H1 (cell line): ENCODE results near the gene PRMT9. TPM values are rescaled to one million over a fixed set of nuclear protein-coding genes. Genes with fewer than 3 reads are reported as not detected.

Experiments used
- CTCF ChIA-PET: fragments of 300-600 bp; sonication (Branson Sonifier 250); formaldehyde crosslinking; loops from one replicate; lab custom pipeline; 2021; ENCODE audit not compliant: partially characterized antibody; lab: Charles Lee
- POLR2A ChIA-PET: fragments of 300-600 bp; sonication (Branson Sonifier 250); formaldehyde crosslinking; loops from one replicate; lab custom pipeline; 2021; ENCODE audit warnings: inconsistent platforms; ENCODE audit not compliant: partially characterized antibody; lab: Charles Lee
- DNase-seq, 2 experiments: peaks; one replicate each; pipeline versions ENCODE4 v3.0.0 to v3.0.0-alpha.2; 2010 to 2022; ENCODE audit warnings: low spot score in 2 of 2, low read depth in 1 of 2, mixed read lengths in 1 of 2
- FAIRE-seq: peaks from 2 replicates; lab custom pipeline; 2011; peaks lifted over from hg19 to GRCh38; lab: Jason Lieb, UNC
- H2AFZ ChIP-seq: 2 replicates; pipeline ENCODE4 v1.8.1; 2012; ENCODE audit warnings: low read length, inconsistent platforms
- H2AK5ac ChIP-seq: 2 replicates; pipeline ENCODE4 v1.6.1; 2013; ENCODE audit warnings: low read depth, low read length
- H2BK120ac ChIP-seq: replicated peaks from 2 replicates; pipeline ENCODE3; 2013; ENCODE audit warnings: low read depth, low read length, inconsistent platforms
- H2BK12ac ChIP-seq: 2 replicates; pipeline ENCODE4 v1.6.1; 2013; ENCODE audit warnings: low read depth, low read length
- H2BK15ac ChIP-seq: 2 replicates; pipeline ENCODE4 v1.6.1; 2013; ENCODE audit warnings: low read length
- H2BK20ac ChIP-seq: 2 replicates; pipeline ENCODE4 v1.6.1; 2013; ENCODE audit warnings: low read length
- H2BK5ac ChIP-seq: 2 replicates; pipeline ENCODE4 v1.6.1; 2013; ENCODE audit warnings: low read depth, low read length
- H3K14ac ChIP-seq: 2 replicates; pipeline ENCODE4 v1.6.1; 2013; ENCODE audit warnings: inconsistent platforms; ENCODE audit not compliant: insufficient read length
- H3K18ac ChIP-seq: 2 replicates; pipeline ENCODE4 v1.6.1; 2013; ENCODE audit warnings: low read length; ENCODE audit errors: extremely low read depth
- H3K23ac ChIP-seq: 2 replicates; pipeline ENCODE4 v1.6.1; 2013; ENCODE audit warnings: inconsistent platforms; ENCODE audit not compliant: insufficient read length
- H3K23me2 ChIP-seq: 2 replicates; pipeline ENCODE4 v1.6.1; 2013; ENCODE audit warnings: low read depth, low read length
- H3K27ac ChIP-seq: 2 replicates; pipeline ENCODE4 v1.6.1; 2011; ENCODE audit warnings: low read depth, low read length, inconsistent platforms
- H3K27me3 ChIP-seq, 4 experiments: replicated peaks in 1 of 4; 1 replicate in 1 of 4; 2 replicates in 3 of 4; pipeline versions ENCODE4 v1.6.1 to v1.8.1; 2011 to 2013; ENCODE audit warnings: low read length in 3 of 4, mild to moderate bottlenecking in 3 of 4, inconsistent platforms in 2 of 4, mixed read lengths in 2 of 4, moderate library complexity in 1 of 4; ENCODE audit not compliant: control insufficient read depth in 3 of 4, insufficient read depth in 3 of 4; ENCODE audit errors: extremely low read depth in 1 of 4
- H3K36me3 ChIP-seq, 4 experiments: 2 replicates each; pipeline versions ENCODE4 v1.6.1 to v1.8.1; 2011 to 2013; ENCODE audit warnings: mild to moderate bottlenecking in 4 of 4, low read length in 3 of 4, moderate library complexity in 2 of 4, control low read depth in 1 of 4, inconsistent platforms in 1 of 4; ENCODE audit not compliant: insufficient read depth in 4 of 4, control insufficient read depth in 2 of 4
- H3K4ac ChIP-seq: replicated peaks from 2 replicates; pipeline ENCODE3; 2013; ENCODE audit warnings: low read length, low read depth, mixed read lengths, inconsistent platforms; ENCODE audit not compliant: insufficient read length
- H3K4me1 ChIP-seq, 4 experiments: replicated peaks in 1 of 4; 1 replicate in 1 of 4; 2 replicates in 3 of 4; pipeline versions ENCODE4 v1.6.1 to v1.8.1; 2011 to 2013; ENCODE audit warnings: low read length in 3 of 4, inconsistent platforms in 2 of 4, mixed read lengths in 1 of 4; ENCODE audit not compliant: insufficient read depth in 4 of 4, control insufficient read depth in 3 of 4
- H3K4me2 ChIP-seq, 2 experiments: 2 replicates each; pipeline versions ENCODE4 v1.6.1 to v1.8.1; 2011 to 2013; ENCODE audit warnings: low read depth in 2 of 2, low read length in 2 of 2, control low read depth in 1 of 2, inconsistent platforms in 1 of 2, mild to moderate bottlenecking in 1 of 2; ENCODE audit not compliant: insufficient read depth in 1 of 2
- H3K4me3 ChIP-seq, 4 experiments: fragments of 200-600, 300-600 bp in 1 of 4; sonication (generic), shearing (Covaris generic), sonication (Bioruptor Twin) in 1 of 4; 2 replicates each; pipeline versions ENCODE4 v1.5.1 to v1.8.1; 2011 to 2016; ENCODE audit warnings: low read length in 4 of 4, low read depth in 3 of 4, control low read depth in 2 of 4, inconsistent platforms in 2 of 4, mild to moderate bottlenecking in 2 of 4, mixed read lengths in 1 of 4, moderate library complexity in 1 of 4; ENCODE audit not compliant: insufficient read depth in 2 of 4; ENCODE audit errors: extremely low read depth in 1 of 4
- H3K56ac ChIP-seq: replicated peaks from 2 replicates; pipeline ENCODE3; 2013; ENCODE audit warnings: low read depth, mild to moderate bottlenecking, mixed read lengths, low read length, inconsistent platforms; ENCODE audit not compliant: insufficient read length
- H3K79me1 ChIP-seq: 2 replicates; pipeline ENCODE4 v1.6.1; 2013; ENCODE audit warnings: low read depth, low read length, control low read depth
- H3K79me2 ChIP-seq, 2 experiments: 2 replicates each; pipeline versions ENCODE4 v1.6.1 to v1.8.1; 2012 to 2013; ENCODE audit warnings: low read length in 2 of 2, mild to moderate bottlenecking in 2 of 2, inconsistent platforms in 1 of 2; ENCODE audit not compliant: insufficient read depth in 2 of 2, control insufficient read depth in 1 of 2
- H3K9ac ChIP-seq, 4 experiments: replicated peaks in 1 of 4; 1 replicate in 1 of 4; 2 replicates in 3 of 4; pipeline versions ENCODE4 v1.6.1 to v1.8.1; 2011 to 2013; ENCODE audit warnings: low read depth in 3 of 4, low read length in 3 of 4, control low read depth in 2 of 4, mild to moderate bottlenecking in 2 of 4, moderate library complexity in 2 of 4, inconsistent platforms in 1 of 4; ENCODE audit errors: extremely low read depth in 1 of 4
- H3K9me3 ChIP-seq, 2 experiments: 2 replicates each; pipeline versions ENCODE4 v1.6.1 to v1.8.1; 2012 to 2013; ENCODE audit warnings: mild to moderate bottlenecking in 2 of 2, moderate library complexity in 2 of 2, control low read depth in 1 of 2, inconsistent platforms in 1 of 2, low read depth in 1 of 2, low read length in 1 of 2, mixed read lengths in 1 of 2; ENCODE audit not compliant: insufficient read depth in 2 of 2
- H4K20me1 ChIP-seq, 2 experiments: replicated peaks in 1 of 2; 2 replicates each; pipeline versions ENCODE3 to v1.8.1; 2011 to 2013; ENCODE audit warnings: inconsistent platforms in 2 of 2, low read length in 2 of 2, mild to moderate bottlenecking in 1 of 2; ENCODE audit not compliant: insufficient read depth in 2 of 2, control insufficient read depth in 1 of 2
- H4K5ac ChIP-seq: 2 replicates; pipeline ENCODE4 v1.6.1; 2013; ENCODE audit warnings: low read length, low read depth, mixed read lengths, inconsistent platforms; ENCODE audit not compliant: insufficient read length
- H4K8ac ChIP-seq: 2 replicates; pipeline ENCODE4 v1.8.0; 2013; ENCODE audit warnings: mild to moderate bottlenecking, moderate library complexity, low read length, inconsistent platforms; ENCODE audit not compliant: insufficient read depth; ENCODE audit errors: extremely low read depth
- H4K91ac ChIP-seq: replicated peaks from 2 replicates; pipeline ENCODE3; 2013; ENCODE audit warnings: low read length, mixed read lengths, inconsistent platforms; ENCODE audit not compliant: insufficient read length
- BCL11A ChIP-seq, 2 experiments: IDR thresholded peaks; one replicate each; pipeline ENCODE4 v1.6.1; 2011; ENCODE audit warnings: low read depth in 2 of 2, low read length in 2 of 2, mild to moderate bottlenecking in 2 of 2
- CBX5 ChIP-seq: fragments of 300-800, 300-1000 bp; sonication (generic); IDR thresholded peaks from 2 replicates; pipeline ENCODE4 v1.7.1; 2016; ENCODE audit warnings: antibody characterized with exemption, low read length, low read depth
- CTBP2 ChIP-seq: IDR thresholded peaks from 2 replicates; pipeline ENCODE4 v1.7.0; 2011; ENCODE audit warnings: borderline replicate concordance, mild to moderate bottlenecking, moderate library complexity, mixed read lengths, low read length; ENCODE audit not compliant: insufficient read depth, insufficient read length
- POLR2A ChIP-seq, 2 experiments: IDR thresholded peaks; 1 replicate in 1 of 2; 2 replicates in 1 of 2; pipeline ENCODE4 v1.6.1; 2011; ENCODE audit warnings: low read depth in 2 of 2, low read length in 2 of 2, mild to moderate bottlenecking in 2 of 2; ENCODE audit errors: control extremely low read depth in 1 of 2
- POLR2AphosphoS5 ChIP-seq: IDR thresholded peaks from 2 replicates; pipeline ENCODE4 v1.6.1; 2011; ENCODE audit warnings: low read depth, low read length
- RXRA ChIP-seq: IDR thresholded peaks from 2 replicates; pipeline ENCODE4 v1.6.1; 2011; ENCODE audit warnings: low read depth, mild to moderate bottlenecking, low read length, moderate library complexity; ENCODE audit not compliant: insufficient read depth
- SAP30 ChIP-seq: fragments of 300-600 bp; sonication (generic); IDR thresholded peaks from 2 replicates; pipeline ENCODE4 v1.7.1; 2012; ENCODE audit warnings: low read length, moderate library complexity, mild to moderate bottlenecking, inconsistent platforms; ENCODE audit not compliant: insufficient read depth, insufficient replicate concordance
- SUZ12 ChIP-seq: fragments of 200-600 bp; sonication (generic); IDR thresholded peaks from 2 replicates; pipeline ENCODE4 v1.6.1; 2012; ENCODE audit warnings: mild to moderate bottlenecking, inconsistent platforms, low read length, moderate library complexity, mixed read lengths
- WGBS, 2 experiments: shearing (Covaris generic) in 1 of 2; methylation state at CpG; one replicate each; pipeline versions ENCODE4 v1.1.6 to v1.1.7; 2013 to 2015; ENCODE audit warnings: low lambda C conversion rate in 2 of 2, mixed read lengths in 2 of 2, inconsistent platforms in 1 of 2, low coverage in 1 of 2, missing lambda C conversion rate in 1 of 2; ENCODE audit not compliant: insufficient replicate concordance in 2 of 2, insufficient coverage in 1 of 2, insufficient read length in 1 of 2; ENCODE audit errors: extremely low coverage in 1 of 2, missing lambda C conversion rate in 1 of 2; 5-methylcytosine and 5-hydroxymethylcytosine counted together
- polyA plus RNA-seq, 7 experiments: library from polyadenylated mRNA; depleted of rRNA in 3 of 7; stranded (reverse) in 5 of 7; unstranded in 2 of 7; fragments of >200 nt in 5 of 7; fragments of 200-250 nt in 2 of 7; gene quantifications; 1 replicate in 5 of 7; 2 replicates in 1 of 7; 4 replicates in 1 of 7; pipeline versions ENCODE4 v1.2.1 to v1.2.3, GENCODE V29; 2011 to 2013; ENCODE audit warnings: missing spikeins in 2 of 7, mixed read lengths in 2 of 7
- total RNA-seq: library from RNA; stranded (reverse); fragmentation: NEBNext Ultra II Directional; extraction: Animal tissue kit (Norgen Biotek cat#: 25700); gene quantifications from 2 replicates; pipeline ENCODE4 v1.2.1, GENCODE V29; 2021

PRMT9 gene
- total and polyA plus RNA-seq, 2 of the 8 experiments (the other 6 are each of a cell fraction or from before 2014, with no cell fraction given) = 3.8 to 9.6 TPM

DNA sequence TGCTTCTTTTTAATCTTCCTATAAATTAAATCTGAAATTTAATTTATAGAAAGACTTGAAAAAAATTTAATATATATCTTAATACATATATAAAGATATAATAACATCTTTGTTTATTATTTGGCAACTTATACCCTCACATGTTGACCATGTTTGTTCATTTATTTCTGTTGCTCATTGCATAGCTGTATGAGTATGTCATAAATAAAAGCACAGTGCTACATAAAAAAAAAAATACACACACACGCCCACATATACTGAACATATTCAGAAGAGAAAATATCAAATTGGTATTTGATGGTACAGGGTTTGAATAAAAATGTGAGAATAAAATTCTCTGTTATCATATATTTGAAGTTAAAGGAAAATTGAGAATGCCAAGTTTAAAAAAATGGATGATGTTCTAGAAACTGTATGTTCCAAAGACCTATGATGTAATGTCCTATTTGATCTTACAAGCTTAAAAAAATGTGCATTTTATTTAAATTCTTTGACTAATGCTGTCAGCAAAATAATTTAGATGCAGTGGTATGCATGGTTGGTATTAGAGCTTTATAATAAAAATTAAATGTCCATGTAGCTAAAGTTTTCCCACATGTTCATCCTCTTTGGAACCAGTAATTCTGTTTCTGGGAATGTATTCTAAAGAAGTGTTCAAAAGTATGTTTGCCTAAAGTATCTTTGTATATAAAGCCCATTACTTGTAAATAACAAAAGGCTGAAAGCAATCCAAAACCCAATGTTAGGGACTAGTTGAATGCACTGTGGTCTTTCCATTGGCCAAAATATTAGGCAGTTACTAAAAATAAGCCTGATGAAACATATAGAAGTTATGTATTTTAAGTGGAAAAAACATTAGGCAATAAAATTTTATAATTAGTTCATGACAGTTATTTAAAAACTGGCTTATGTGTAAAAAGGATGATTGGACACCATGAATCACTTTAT lies 53.9 kb downstream of the PRMT9 start:
- Histone ChIP-seq H2BK15ac (no peak overlapping the region), H2BK20ac (no peak overlapping the region), H3K23me2 (no peaks in the 10 kb centered on the region), H2BK12ac (no peak overlapping the region), H3K14ac (no peak overlapping the region), H3K9ac (no peak overlapping the region), H3K27ac (no peak overlapping the region), H3K4me2 (no peak overlapping the region), H3K36me3 (peaks cover 6 to 83% (median 16%) of the 10 kb centered on the region in 4 experiments; a peak in 5 of 8 replicates), H2BK120ac (no peak overlapping the region), H3K23ac (no peak overlapping the region), H3K27me3 (no peaks in the 10 kb centered on the region), H3K79me2 (no peaks in the 10 kb centered on the region), H3K18ac (no peak overlapping the region), H4K8ac (no peak overlapping the region), H3K56ac (no peak overlapping the region), H4K91ac (no peak overlapping the region), H3K79me1 (no peaks in the 10 kb centered on the region), H2AFZ (no peak overlapping the region), H2BK5ac (no peak overlapping the region), H2AK5ac (no peak overlapping the region), H3K4ac (no peak overlapping the region), H4K20me1 (no peaks in the 10 kb centered on the region), H3K9me3 (no peaks in the 10 kb centered on the region), H4K5ac (no peak overlapping the region), H3K4me3 (no peak overlapping the region), H3K4me1 (peaks cover 4 to 19% (median 6%) of the 10 kb centered on the region in 4 experiments; a peak in 5 of 7 replicates)
- POLR2A ChIA-PET = interaction anchor here (1.4 to 1.7 kb wide), 2 partner anchors 10 to 12 kb away, joined by 3 to 4 read pairs; no protein-coding TSS in a partner anchor
- WGBS, 2 experiments = 82% methylated on average over 1 of the region's 1 CpG; no CpG with 5 or more reads in 1 of the 2 experiments
- no peak for FAIRE-seq
- CTCF ChIA-PET = interaction anchor here (1.3 to 1.9 kb wide), 2 partner anchors 49 to 237 kb away, joined by 5 to 8 read pairs; no protein-coding TSS in a partner anchor
- no peak for DNase-seq
- no peak for TF ChIP-seq CBX5
- TF ChIP-seq SAP30 = no peak
- TF ChIP-seq CTBP2 = no peak
- TF ChIP-seq SUZ12 = no peak
- no peak for TF ChIP-seq POLR2AphosphoS5
- TF ChIP-seq POLR2A (IDR thresholded peaks at IDR 0.05; ENCODE audit: control extremely low read depth in 1 of 2, low read depth in 2 of 2, low read length in 2 of 2) = no peak
- TF ChIP-seq RXRA = no peak
- TF ChIP-seq BCL11A (IDR thresholded peaks at IDR 0.05; ENCODE audit: low read depth in 2 of 2, low read length in 2 of 2) = no peak
